ENCODE measurements around the gene AP3B1. TPM values are rescaled to one million over a fixed set of nuclear protein-coding genes. Genes with fewer than 3 reads are reported as not detected.
"Not testable (repeated sequence)": the region's sequence is repeated elsewhere in the genome, so short reads cannot be mapped to it uniquely, and the experiment has no call there.

AP3B1 gene
- total and polyA plus RNA-seq, 5 donors = 19.0 to 28.0 (median 24.5) TPM

DNA sequence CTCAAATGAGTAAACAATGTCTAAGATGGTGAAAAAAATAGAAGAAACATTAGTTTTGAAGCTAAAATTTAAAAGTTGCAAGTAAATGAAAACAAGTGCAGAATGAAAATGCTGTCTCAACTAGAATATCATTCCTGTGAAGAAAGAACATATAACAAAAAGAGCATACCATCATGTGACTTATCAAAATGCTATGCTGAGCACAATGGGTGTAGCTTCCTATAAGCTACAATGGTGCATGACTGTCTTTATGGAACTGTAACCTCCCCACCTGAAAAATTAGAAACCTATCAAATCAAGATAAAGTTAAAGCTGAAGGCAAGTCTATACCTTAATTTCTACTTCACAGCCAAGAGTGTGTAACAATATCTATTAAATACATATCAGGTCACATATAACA is 192.0 kb downstream of the AP3B1 start:
- H3K9me3 ChIP-seq (ENCODE audit: control insufficient read depth, low read length) = no peaks in the 10 kb centered on the region
- H3K4me3 ChIP-seq (ENCODE audit: low read length) = no peak overlapping the region
- intact Hi-C loops (cut with DNase I) = no loop called here
- no peak for DNase-seq
- no peak for ATAC-seq
- no peaks in the 10 kb centered on the region for H3K4me1 ChIP-seq (ENCODE audit: control insufficient read depth, insufficient read depth, low read length)
- H3K27ac ChIP-seq (ENCODE audit: low read length) = no peak overlapping the region
- H3K27me3 ChIP-seq (ENCODE audit: control insufficient read depth, insufficient read depth) = no peaks in the 10 kb centered on the region

DNA sequence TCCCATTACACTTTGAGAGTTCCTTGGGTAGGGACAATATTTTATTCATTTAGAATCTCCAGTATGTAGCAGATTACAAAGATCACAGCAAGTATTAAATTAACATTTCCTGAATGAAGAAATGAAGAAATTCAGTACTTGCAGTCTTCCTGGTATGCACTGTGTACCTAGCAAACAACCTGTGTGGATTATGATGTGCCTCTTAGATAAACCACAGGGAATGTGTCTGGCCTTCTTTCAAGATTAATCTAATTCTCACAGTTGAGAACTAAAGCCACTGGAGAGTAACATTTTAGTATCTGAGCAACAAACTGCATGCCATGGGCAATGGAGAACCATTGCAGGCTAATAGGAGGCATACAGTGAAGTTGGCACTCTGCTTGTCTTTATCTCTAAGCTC is 199.4 kb downstream of the AP3B1 start:
- ATAC-seq = no peak
- intact Hi-C loops (cut with DNase I) = no loop called here
- H3K9me3 ChIP-seq (ENCODE audit: control insufficient read depth, low read length) = no peaks in the 10 kb centered on the region
- H3K27ac ChIP-seq (ENCODE audit: low read length) = no peak overlapping the region
- no peaks in the 10 kb centered on the region for H3K27me3 ChIP-seq (ENCODE audit: control insufficient read depth, insufficient read depth)
- no peak overlapping the region for H3K4me3 ChIP-seq (ENCODE audit: low read length)
- H3K4me1 ChIP-seq (ENCODE audit: control insufficient read depth, insufficient read depth, low read length) = no peaks in the 10 kb centered on the region
- DNase-seq = no peak

DNA sequence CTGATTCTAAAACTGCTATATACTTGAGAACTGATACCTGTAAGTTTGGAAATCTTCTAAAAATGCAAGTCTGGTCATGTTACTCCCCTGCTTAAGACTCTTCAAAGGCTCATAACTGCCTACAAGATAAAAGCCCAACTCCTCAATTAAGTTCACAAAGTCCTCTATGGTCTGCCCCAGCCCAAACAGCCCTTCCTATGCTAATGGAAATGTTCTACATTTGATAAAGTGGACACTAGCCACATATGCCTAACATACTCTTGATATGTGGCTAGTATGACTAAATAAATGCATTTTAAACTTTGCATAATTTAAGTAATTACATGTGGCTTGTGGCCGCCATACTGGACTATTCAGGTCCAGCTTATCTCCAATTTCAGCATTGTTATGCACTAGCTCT is 204.5 kb downstream of the AP3B1 start:
- Histone ChIP-seq H3K9me3 (ENCODE audit: control insufficient read depth, low read length) (no peaks in the 10 kb centered on the region), H3K4me3 (ENCODE audit: low read length) (no peak overlapping the region), H3K27me3 (ENCODE audit: control insufficient read depth, insufficient read depth) (no peaks in the 10 kb centered on the region), H3K4me1 (ENCODE audit: control insufficient read depth, insufficient read depth, low read length) (no peaks in the 10 kb centered on the region), H3K27ac (ENCODE audit: low read length) (no peak overlapping the region)
- intact Hi-C loops (cut with DNase I) = no loop called here
- WGBS = 97% methylated on average over 1 of the region's 1 CpG
- no peak for DNase-seq
- ATAC-seq = no peak

GRCh38 chr5:78078858-78079257 is 215.6 kb downstream of the AP3B1 start:
- no peak overlapping the region for H3K27ac ChIP-seq (ENCODE audit: low read length)
- intact Hi-C loops (cut with DNase I) = no loop called here
- H3K9me3 ChIP-seq (ENCODE audit: control insufficient read depth, low read length) = no peaks in the 10 kb centered on the region
- peaks cover 1% of the 10 kb centered on the region for H3K4me1 ChIP-seq (ENCODE audit: control insufficient read depth, insufficient read depth, low read length)
- no peak for ATAC-seq
- no peaks in the 10 kb centered on the region for H3K27me3 ChIP-seq (ENCODE audit: control insufficient read depth, insufficient read depth)
- no peak for DNase-seq
- no peak overlapping the region for H3K4me3 ChIP-seq (ENCODE audit: low read length)

- H3K9me3 ChIP-seq (ENCODE audit: control insufficient read depth, low read length) = no peaks in the 10 kb centered on the region
- intact Hi-C loops (cut with DNase I) = no loop called here
- peaks cover 1% of the 10 kb centered on the region for H3K4me1 ChIP-seq (ENCODE audit: control insufficient read depth, insufficient read depth, low read length)
- ATAC-seq = no peak
- WGBS = 97% methylated on average over 4 of the region's 4 CpGs
- DNase-seq = no peak
- no peak overlapping the region for H3K4me3 ChIP-seq (ENCODE audit: low read length)
- no peaks in the 10 kb centered on the region for H3K27me3 ChIP-seq (ENCODE audit: control insufficient read depth, insufficient read depth)
- H3K27ac ChIP-seq (ENCODE audit: low read length) = no peak overlapping the region
These were observed 217.0 kb downstream of the AP3B1 start for GRCh38 chr5:78077369-78078068.

DNA sequence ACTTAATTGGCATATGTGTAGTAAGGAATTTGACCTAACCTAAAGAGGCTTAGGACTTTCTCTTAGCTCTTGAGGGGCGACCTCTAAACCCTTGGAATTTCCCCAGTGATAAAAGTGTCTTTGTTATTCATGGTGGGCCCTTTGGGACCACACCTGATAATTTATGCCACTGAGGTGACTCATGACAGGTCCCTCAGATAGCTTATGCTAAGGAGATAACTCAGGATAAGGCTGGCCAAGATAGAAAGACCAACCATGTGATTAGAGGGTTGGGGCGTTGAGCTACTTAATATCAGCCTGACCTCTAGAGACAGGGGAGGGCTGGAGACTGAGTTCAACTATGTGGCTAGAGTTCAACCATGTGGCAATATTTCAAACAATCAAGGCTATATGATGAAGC is 218.1 kb downstream of the AP3B1 start:
- 73% methylated on average over 2 of the region's 2 CpGs for WGBS
- peak in 1 of 2 donors; percentile 34 for ATAC-seq
- intact Hi-C loops (cut with DNase I) = no loop called here
- Histone ChIP-seq H3K27me3 (ENCODE audit: control insufficient read depth, insufficient read depth) (no peaks in the 10 kb centered on the region), H3K27ac (ENCODE audit: low read length) (no peak overlapping the region), H3K4me3 (ENCODE audit: low read length) (no peak overlapping the region), H3K9me3 (ENCODE audit: control insufficient read depth, low read length) (no peaks in the 10 kb centered on the region), H3K4me1 (ENCODE audit: control insufficient read depth, insufficient read depth, low read length) (peaks cover 1% of the 10 kb centered on the region)
- DNase-seq = no peak

DNA sequence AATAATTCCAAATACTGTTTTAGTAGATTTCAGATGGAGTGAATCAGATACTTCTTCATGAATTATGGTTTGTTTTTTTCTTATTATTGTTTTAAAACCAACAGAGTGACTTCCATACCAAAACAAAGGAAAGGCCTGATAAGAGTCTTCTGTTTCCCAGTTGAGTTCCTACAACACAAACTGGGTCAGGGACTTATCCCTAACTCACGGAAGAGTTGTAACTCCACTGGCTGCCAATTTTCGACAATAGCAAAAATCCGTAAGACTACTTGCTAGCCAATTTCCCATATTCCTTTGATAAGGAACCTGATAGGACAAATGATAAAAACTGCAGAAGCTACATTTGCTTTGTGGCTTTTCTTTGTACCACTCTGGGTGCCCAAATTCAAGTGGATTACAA is 219.2 kb downstream of the AP3B1 start:
- H3K4me3 ChIP-seq (ENCODE audit: low read length) = no peak overlapping the region
- intact Hi-C loops (cut with DNase I) = no loop called here
- peak in 1 of 2 donors; percentile 36 for ATAC-seq
- H3K9me3 ChIP-seq (ENCODE audit: control insufficient read depth, low read length) = no peaks in the 10 kb centered on the region
- no peaks in the 10 kb centered on the region for H3K27me3 ChIP-seq (ENCODE audit: control insufficient read depth, insufficient read depth)
- DNase-seq = no peak
- WGBS = 65% methylated on average over 3 of the region's 3 CpGs
- no peak overlapping the region for H3K27ac ChIP-seq (ENCODE audit: low read length)
- H3K4me1 ChIP-seq (ENCODE audit: control insufficient read depth, insufficient read depth, low read length) = peaks cover 1% of the 10 kb centered on the region

GRCh38 chr5:78070691-78071090 is 223.8 kb downstream of the AP3B1 start:
- H3K27ac ChIP-seq (ENCODE audit: low read length); intact Hi-C loops (cut with DNase I); H3K4me1 ChIP-seq (ENCODE audit: control insufficient read depth, insufficient read depth, low read length); H3K27me3 ChIP-seq (ENCODE audit: control insufficient read depth, insufficient read depth); H3K4me3 ChIP-seq (ENCODE audit: low read length); H3K9me3 ChIP-seq (ENCODE audit: control insufficient read depth, low read length); ATAC-seq; DNase-seq: not testable (repeated sequence)
- WGBS = 98% methylated on average over 4 of the region's 4 CpGs

GRCh38 chr5:78067581-78067980 is 226.9 kb downstream of the AP3B1 start:
- DNase-seq; H3K27me3 ChIP-seq (ENCODE audit: control insufficient read depth, insufficient read depth); H3K4me1 ChIP-seq (ENCODE audit: control insufficient read depth, insufficient read depth, low read length); H3K27ac ChIP-seq (ENCODE audit: low read length); intact Hi-C loops (cut with DNase I); ATAC-seq; H3K4me3 ChIP-seq (ENCODE audit: low read length); H3K9me3 ChIP-seq (ENCODE audit: control insufficient read depth, low read length): not testable (repeated sequence)
- 98% methylated on average over 3 of the region's 3 CpGs for WGBS

GRCh38 chr5:78066722-78067121 is 227.8 kb downstream of the AP3B1 start:
- ATAC-seq; intact Hi-C loops (cut with DNase I): not testable (repeated sequence)
- WGBS = 96% methylated on average over 5 of the region's 5 CpGs

DNA sequence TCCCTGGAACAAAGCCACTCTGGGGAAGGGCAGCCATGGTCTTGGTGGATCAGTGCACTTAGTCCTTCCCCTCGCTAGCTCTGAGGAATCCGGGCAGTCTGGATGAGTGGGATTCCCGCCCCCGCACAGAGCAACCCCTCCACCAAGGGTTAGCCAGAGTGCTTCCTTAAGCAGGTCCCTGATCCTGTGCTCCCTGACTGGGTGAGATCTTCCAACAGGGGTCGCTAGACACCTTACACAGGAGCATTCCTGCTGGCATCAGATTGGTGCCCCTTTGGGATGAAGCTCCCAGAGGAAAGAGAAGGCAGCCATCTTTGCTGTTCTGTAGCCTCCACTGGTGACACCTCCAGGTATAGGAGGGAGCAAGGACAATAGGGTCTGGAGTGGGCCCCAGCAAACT is 228.8 kb downstream of the AP3B1 start:
- 93% methylated on average over 5 of the region's 5 CpGs for WGBS
- DNase-seq = no peak
- peak in 1 of 2 donors; percentile 20 for ATAC-seq
- intact Hi-C loops (cut with DNase I) = no loop called here
- H3K9me3 ChIP-seq (ENCODE audit: control insufficient read depth, low read length) = no peaks in the 10 kb centered on the region
- no peaks in the 10 kb centered on the region for H3K4me1 ChIP-seq (ENCODE audit: control insufficient read depth, insufficient read depth, low read length)
- H3K4me3 ChIP-seq (ENCODE audit: low read length) = no peak overlapping the region
- no peak overlapping the region for H3K27ac ChIP-seq (ENCODE audit: low read length)
- H3K27me3 ChIP-seq (ENCODE audit: control insufficient read depth, insufficient read depth) = no peaks in the 10 kb centered on the region

More at GRCh38 chr5:78066722-78067121, 227.8 kb downstream of the AP3B1 start:
- H3K4me1 ChIP-seq (ENCODE audit: control insufficient read depth, insufficient read depth, low read length); H3K9me3 ChIP-seq (ENCODE audit: control insufficient read depth, low read length); H3K4me3 ChIP-seq (ENCODE audit: low read length); H3K27ac ChIP-seq (ENCODE audit: low read length); DNase-seq; H3K27me3 ChIP-seq (ENCODE audit: control insufficient read depth, insufficient read depth): not testable (repeated sequence)

GRCh38 chr5:78064941-78065472 is 229.5 kb downstream of the AP3B1 start:
- WGBS = 90% methylated on average over 12 of the region's 12 CpGs
- no peak for DNase-seq

More at GRCh38 chr5:78064941-78065472, 229.5 kb downstream of the AP3B1 start:
- H3K4me3 ChIP-seq (ENCODE audit: low read length) = no peak overlapping the region
- intact Hi-C loops (cut with DNase I) = no loop called here
- H3K4me1 ChIP-seq (ENCODE audit: control insufficient read depth, insufficient read depth, low read length) = no peaks in the 10 kb centered on the region
- ATAC-seq = no peak
- no peak overlapping the region for H3K27ac ChIP-seq (ENCODE audit: low read length)
- H3K9me3 ChIP-seq (ENCODE audit: control insufficient read depth, low read length) = no peaks in the 10 kb centered on the region
- H3K27me3 ChIP-seq (ENCODE audit: control insufficient read depth, insufficient read depth) = no peaks in the 10 kb centered on the region
